Lower lobe of right lung (tissue), 2 donors: ENCODE results near the gene SDK1. TPM values are rescaled to one million over a fixed set of nuclear protein-coding genes. Genes with fewer than 3 reads are reported as not detected.

Experiments
- ATAC-seq, 2 donors: fragments of 200-7000 bp; cut with Tn5 transposase; one replicate each; pipeline ENCODE4 v1.9.1; 2020 to 2022; ENCODE audit warnings: mild to moderate bottlenecking in 2 of 2, moderate library complexity in 2 of 2
- DNase-seq: peaks from one replicate; pipeline ENCODE4 v3.0.0-alpha.2; 2020
- H3K27ac ChIP-seq: fragments of 200-600 bp; one replicate; pipeline ENCODE4 v1.8.0; 2022
- H3K27me3 ChIP-seq: fragments of 200-600 bp; one replicate; pipeline ENCODE4 v1.8.0; 2022; ENCODE audit warnings: low read depth
- H3K36me3 ChIP-seq: fragments of 200-600 bp; one replicate; pipeline ENCODE4 v1.8.0; 2022; ENCODE audit warnings: mild to moderate bottlenecking
- H3K4me1 ChIP-seq: fragments of 200-600 bp; one replicate; pipeline ENCODE4 v1.8.0; 2022
- H3K4me3 ChIP-seq: fragments of 200-600 bp; one replicate; pipeline ENCODE4 v1.8.0; 2022; ENCODE audit warnings: mild to moderate bottlenecking
- H3K9me3 ChIP-seq: fragments of 200-600 bp; one replicate; pipeline ENCODE4 v1.8.0; 2022
- CTCF ChIP-seq: fragments of 200-600 bp; IDR thresholded peaks from one replicate; pipeline ENCODE4 v1.8.0; 2022; ENCODE audit warnings: antibody characterized with exemption, mild to moderate bottlenecking
- intact Hi-C: fragments of 100-400 bp; cut with DNase I; formaldehyde crosslinking; loops from one replicate; pipeline ENCODE4 v1.11.0; 2022
- total RNA-seq: library from RNA; stranded (reverse); fragmentation: NEBNext Ultra II Directional; extraction: Animal tissue kit (Norgen Biotek cat#: 25700); gene quantifications from one replicate; pipeline ENCODE4 v1.2.1, GENCODE V29; 2021
- donor health status: DM: no; HTN: yes; CAD: no; lungs with severe emphysema.

Gene SDK1
- total RNA-seq, 1 donor from 2014 or later: 10.0 TPM

GRCh38 chr7:3591219-3591618 lies 290.2 kb downstream of the SDK1 start:
- intact Hi-C loops: no loop called here
- Histone ChIP-seq H3K4me3 (no peak overlapping the region), H3K9me3 (no peaks in the 10 kb centered on the region), H3K27me3 (no peaks in the 10 kb centered on the region), H3K36me3 (no peaks in the 10 kb centered on the region), H3K4me1 (no peaks in the 10 kb centered on the region), H3K27ac (no peak overlapping the region)
- DNase-seq (no peak), ATAC-seq (no peak)
- no peak for TF ChIP-seq CTCF

- intact Hi-C loops: no loop called here
- H3K27me3 ChIP-seq: no peaks in the 10 kb centered on the region
- no peak for ATAC-seq
- H3K27ac ChIP-seq: no peak overlapping the region
- no peak overlapping the region for H3K4me3 ChIP-seq
- no peak for TF ChIP-seq CTCF
- H3K4me1 ChIP-seq: no peaks in the 10 kb centered on the region
- no peak for DNase-seq
- no peaks in the 10 kb centered on the region for H3K36me3 ChIP-seq
- H3K9me3 ChIP-seq: no peaks in the 10 kb centered on the region
Observed at GRCh38 chr7:3591944-3592343, 290.9 kb downstream of the SDK1 start.

DNA sequence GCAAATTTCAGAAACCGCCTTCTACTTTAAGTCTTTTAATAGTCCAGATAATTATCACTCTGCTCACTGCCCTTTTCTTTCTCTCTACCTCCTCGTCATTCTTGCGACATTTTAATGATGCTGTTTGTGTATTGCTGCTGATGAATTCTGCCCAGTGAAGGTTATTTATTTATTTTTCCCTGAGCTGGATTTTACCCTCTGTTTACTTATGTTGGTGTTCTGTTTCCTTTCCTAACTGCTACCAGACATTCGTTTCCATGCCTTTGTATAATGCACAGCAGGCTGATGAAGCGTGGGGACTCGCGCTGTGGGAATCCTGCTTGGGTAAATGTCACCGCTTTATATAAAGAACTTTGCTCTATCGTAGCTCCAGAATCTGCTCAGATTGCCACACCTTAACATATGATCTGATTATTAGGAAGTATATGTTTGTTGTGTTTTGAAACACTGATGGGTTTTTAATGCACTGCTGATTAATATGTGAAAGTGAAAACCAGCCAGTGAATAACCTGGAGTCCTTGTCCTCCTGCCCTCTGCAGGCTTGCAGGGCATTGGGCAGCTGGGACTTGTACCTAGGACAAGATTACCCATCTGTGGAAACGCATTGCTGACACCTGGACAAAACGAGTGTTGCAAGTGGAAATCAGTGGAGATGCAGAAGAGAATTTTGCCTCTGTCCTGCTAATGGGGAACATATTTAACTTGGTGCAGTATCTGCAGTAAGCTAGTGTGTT lies 291.5 kb downstream of the SDK1 start:
- Histone ChIP-seq H3K27me3 (no peaks in the 10 kb centered on the region), H3K36me3 (no peaks in the 10 kb centered on the region), H3K27ac (no peak overlapping the region), H3K4me3 (no peak overlapping the region), H3K4me1 (no peaks in the 10 kb centered on the region), H3K9me3 (no peaks in the 10 kb centered on the region)
- no peak for TF ChIP-seq CTCF
- ATAC-seq: no peak
- DNase-seq: no peak
- intact Hi-C loops: no loop called here

GRCh38 chr7:3594901-3595300 lies 293.8 kb downstream of the SDK1 start:
- intact Hi-C loops: no loop called here

GRCh38 chr7:3598854-3599253 lies 297.8 kb downstream of the SDK1 start:
- Histone ChIP-seq H3K4me3 (no peak overlapping the region), H3K27me3 (no peaks in the 10 kb centered on the region), H3K36me3 (no peaks in the 10 kb centered on the region), H3K9me3 (no peaks in the 10 kb centered on the region), H3K4me1 (no peaks in the 10 kb centered on the region), H3K27ac (no peak overlapping the region)
- ATAC-seq (no peak), DNase-seq (no peak)
- intact Hi-C loops: no loop called here
- no peak for TF ChIP-seq CTCF

More at GRCh38 chr7:3594901-3595300, 293.8 kb downstream of the SDK1 start:
- ATAC-seq (no peak), DNase-seq (no peak)
- H3K9me3 ChIP-seq: no peaks in the 10 kb centered on the region
- TF ChIP-seq CTCF: no peak
- no peak overlapping the region for H3K27ac ChIP-seq
- H3K4me3 ChIP-seq: no peak overlapping the region
- H3K27me3 ChIP-seq: no peaks in the 10 kb centered on the region
- no peaks in the 10 kb centered on the region for H3K4me1 ChIP-seq
- H3K36me3 ChIP-seq: no peaks in the 10 kb centered on the region
